ENCODE measurements around the gene YIPF5. TPM values are rescaled to one million over a fixed set of nuclear protein-coding genes. Genes with fewer than 3 reads are reported as not detected.
A peak's percentile ranks its signal among the peaks of the same experiment; 100 is the strongest.

The YIPF5 gene
- total and polyA plus RNA-seq, 2 donors from 2014 or later: 18.5 to 48.0 TPM

- no peak for TF ChIP-seq CTCF (IDR thresholded peaks at IDR 0.05; ENCODE audit: borderline replicate concordance, extremely low read depth, insufficient read depth)
- DNase-seq (no peak), FAIRE-seq (no peak)
- Histone ChIP-seq H3K4me1 (ENCODE audit: control insufficient read depth in 2 of 3, insufficient read depth in 2 of 3, low read depth in 1 of 3, low read length in 3 of 3) (no peaks in the 10 kb centered on the region), H3K27ac (ENCODE audit: low read depth in 2 of 2, low read length in 2 of 2) (no peak overlapping the region), H3K9ac (ENCODE audit: low read length in 3 of 3) (no peak overlapping the region), H3K9me3 (ENCODE audit: control insufficient read depth in 2 of 3, insufficient read depth in 1 of 3, low read length in 3 of 3) (no peaks in the 10 kb centered on the region), H3K36me3 (ENCODE audit: control insufficient read depth in 2 of 3, insufficient read depth in 3 of 3, low read length in 3 of 3) (no peaks in the 10 kb centered on the region), H3K4me3 (ENCODE audit: low read length in 3 of 3) (no peak overlapping the region), H3K27me3 (ENCODE audit: control insufficient read depth, insufficient read depth, low read length) (no peaks in the 10 kb centered on the region)
- intact Hi-C loops (cut with DNase I): no loop called here
These were observed 35.2 kb downstream of the YIPF5 start for GRCh38 chr5:144135113-144135762.

GRCh38 chr5:144134194-144134826 is 36.1 kb downstream of the YIPF5 start:
- H3K27me3 ChIP-seq (ENCODE audit: control insufficient read depth, insufficient read depth, low read length): no peaks in the 10 kb centered on the region
- no peak overlapping the region for H3K4me3 ChIP-seq (ENCODE audit: low read length in 3 of 3)
- intact Hi-C loops (cut with DNase I): no loop called here
- no peak for FAIRE-seq
- no peak overlapping the region for H3K27ac ChIP-seq (ENCODE audit: low read depth in 2 of 2, low read length in 2 of 2)
- H3K4me1 ChIP-seq (ENCODE audit: control insufficient read depth in 2 of 3, insufficient read depth in 2 of 3, low read depth in 1 of 3, low read length in 3 of 3): no peaks in the 10 kb centered on the region
- no peaks in the 10 kb centered on the region for H3K36me3 ChIP-seq (ENCODE audit: control insufficient read depth in 2 of 3, insufficient read depth in 3 of 3, low read length in 3 of 3)
- peak in 1 of 5 donors; percentile 6 for DNase-seq
- no peak for TF ChIP-seq CTCF (IDR thresholded peaks at IDR 0.05; ENCODE audit: borderline replicate concordance, extremely low read depth, insufficient read depth)
- no peaks in the 10 kb centered on the region for H3K9me3 ChIP-seq (ENCODE audit: control insufficient read depth in 2 of 3, insufficient read depth in 1 of 3, low read length in 3 of 3)
- no peak overlapping the region for H3K9ac ChIP-seq (ENCODE audit: low read length in 3 of 3)

- H3K36me3 ChIP-seq (ENCODE audit: control insufficient read depth in 2 of 3, insufficient read depth in 3 of 3, low read length in 3 of 3): no peaks in the 10 kb centered on the region
- DNase-seq (no peak), FAIRE-seq (no peak)
- TF ChIP-seq CTCF (IDR thresholded peaks at IDR 0.05; ENCODE audit: borderline replicate concordance, extremely low read depth, insufficient read depth): no peak
- no peak overlapping the region for H3K27ac ChIP-seq (ENCODE audit: low read depth in 2 of 2, low read length in 2 of 2)
- H3K9ac ChIP-seq (ENCODE audit: low read length in 3 of 3): no peak overlapping the region
- H3K27me3 ChIP-seq (ENCODE audit: control insufficient read depth, insufficient read depth, low read length): no peaks in the 10 kb centered on the region
- intact Hi-C loops (cut with DNase I): no loop called here
- no peaks in the 10 kb centered on the region for H3K4me1 ChIP-seq (ENCODE audit: control insufficient read depth in 2 of 3, insufficient read depth in 2 of 3, low read depth in 1 of 3, low read length in 3 of 3)
- H3K4me3 ChIP-seq (ENCODE audit: low read length in 3 of 3): no peak overlapping the region
- no peaks in the 10 kb centered on the region for H3K9me3 ChIP-seq (ENCODE audit: control insufficient read depth in 2 of 3, insufficient read depth in 1 of 3, low read length in 3 of 3)
These were observed 37.3 kb downstream of the YIPF5 start for GRCh38 chr5:144133050-144133633.

Measured in kidney (tissue), 14 donors.